ENCODE results near the gene LDLRAD4.

Gene LDLRAD4

GRCh38 chr18:13520306-13520705, 301.7 kb downstream of the LDLRAD4 start:
- DNase-seq (ENCODE audit: low read depth) = no peak

DNA sequence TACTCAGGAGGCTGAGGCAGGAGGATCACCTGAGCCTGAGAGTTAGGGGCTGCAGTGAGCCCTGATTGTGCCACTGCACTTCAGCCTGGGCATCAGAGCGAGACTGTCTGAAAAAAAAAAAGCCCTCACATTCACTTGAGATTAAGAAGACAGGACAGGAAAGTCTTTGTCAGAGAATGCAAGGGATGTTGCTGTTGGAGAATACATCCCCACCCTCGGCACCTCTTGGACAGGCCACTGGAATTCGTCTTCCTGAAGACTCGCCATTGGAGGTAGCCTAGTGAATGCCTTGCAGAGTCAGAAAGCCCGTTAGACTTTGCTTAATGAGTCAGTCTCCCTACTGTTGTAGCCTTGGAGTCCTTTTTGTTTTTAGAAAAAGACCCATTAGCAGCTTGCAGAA, 302.2 kb downstream of the LDLRAD4 start:
- no peak for DNase-seq (ENCODE audit: low read depth)

GRCh38 chr18:13521418-13521817, 302.9 kb downstream of the LDLRAD4 start:
- DNase-seq (ENCODE audit: low read depth) = no peak

- DNase-seq (ENCODE audit: low read depth) = no peak
Observed at GRCh38 chr18:13522256-13522655, 303.7 kb downstream of the LDLRAD4 start.

GRCh38 chr18:13522861-13523660, 304.5 kb downstream of the LDLRAD4 start:
- no peak for DNase-seq (ENCODE audit: low read depth)

- DNase-seq (ENCODE audit: low read depth) = no peak
Observed at GRCh38 chr18:13524054-13524453, 305.5 kb downstream of the LDLRAD4 start.

DNA sequence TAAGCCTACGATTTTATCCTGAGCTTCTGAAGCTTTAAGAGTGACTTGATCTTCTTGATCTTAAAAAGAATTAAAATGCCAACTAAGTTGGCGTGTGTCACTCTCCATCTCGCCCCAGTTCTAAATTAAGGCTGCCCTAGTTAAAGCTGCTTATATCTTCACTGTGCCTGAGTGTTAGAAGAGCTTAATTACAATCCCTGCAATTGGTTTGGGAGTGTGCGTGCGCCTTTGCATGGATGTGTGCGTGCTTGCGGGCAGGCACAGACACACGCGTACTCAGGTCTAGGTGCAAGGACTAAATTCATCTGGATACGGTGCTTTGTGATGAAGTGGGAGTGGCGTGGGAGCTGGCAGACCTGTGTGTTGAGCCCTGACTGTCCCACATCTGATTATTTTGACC, 306.3 kb downstream of the LDLRAD4 start:
- no peak for DNase-seq (ENCODE audit: low read depth)

- DNase-seq (ENCODE audit: low read depth) = no peak
Observed at GRCh38 chr18:13525381-13526029, 306.9 kb downstream of the LDLRAD4 start.

DNA sequence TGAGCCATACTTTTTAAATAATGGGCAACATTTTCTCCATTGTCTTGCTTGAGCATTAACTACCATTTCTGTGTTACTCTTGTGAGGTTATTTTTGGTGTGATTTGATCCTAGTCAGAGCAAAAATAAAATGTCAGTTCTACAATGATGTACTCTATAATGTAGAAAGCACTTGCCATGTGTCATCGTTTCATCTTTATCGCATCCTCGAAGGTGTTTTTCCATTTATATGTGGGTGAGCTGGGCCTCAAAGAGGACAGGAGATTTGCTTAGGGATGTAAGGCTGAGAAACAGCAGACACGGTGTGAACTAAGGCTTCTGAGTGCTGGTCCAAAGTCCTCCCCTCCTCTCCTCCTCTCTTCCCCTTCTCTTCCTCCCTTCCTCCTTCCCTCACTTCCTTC, 308.0 kb downstream of the LDLRAD4 start:
- no peak for DNase-seq (ENCODE audit: low read depth)

DNA sequence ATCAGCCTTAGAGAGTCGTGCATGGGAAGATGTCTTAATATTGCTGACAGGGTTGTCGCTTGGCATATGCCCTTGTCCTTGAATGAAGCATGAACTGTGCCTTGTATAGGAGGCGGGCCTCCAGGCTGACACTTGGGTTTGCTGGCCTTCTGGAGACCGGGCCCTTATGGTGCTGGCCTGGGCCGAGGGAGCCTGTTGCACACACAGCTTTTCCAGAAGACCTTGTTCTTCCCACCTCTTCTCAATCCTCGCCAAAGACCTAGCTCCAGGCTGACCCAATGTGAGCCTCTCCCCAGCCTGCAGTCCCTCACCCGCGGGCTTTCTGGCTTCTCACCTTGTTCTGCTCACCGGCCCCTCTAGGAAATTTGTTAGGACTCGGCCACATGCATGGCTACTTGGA, 308.7 kb downstream of the LDLRAD4 start:
- DNase-seq (ENCODE audit: low read depth) = no peak

GRCh38 chr18:13527730-13528129, 309.2 kb downstream of the LDLRAD4 start:
- no peak for DNase-seq (ENCODE audit: low read depth)

DNA sequence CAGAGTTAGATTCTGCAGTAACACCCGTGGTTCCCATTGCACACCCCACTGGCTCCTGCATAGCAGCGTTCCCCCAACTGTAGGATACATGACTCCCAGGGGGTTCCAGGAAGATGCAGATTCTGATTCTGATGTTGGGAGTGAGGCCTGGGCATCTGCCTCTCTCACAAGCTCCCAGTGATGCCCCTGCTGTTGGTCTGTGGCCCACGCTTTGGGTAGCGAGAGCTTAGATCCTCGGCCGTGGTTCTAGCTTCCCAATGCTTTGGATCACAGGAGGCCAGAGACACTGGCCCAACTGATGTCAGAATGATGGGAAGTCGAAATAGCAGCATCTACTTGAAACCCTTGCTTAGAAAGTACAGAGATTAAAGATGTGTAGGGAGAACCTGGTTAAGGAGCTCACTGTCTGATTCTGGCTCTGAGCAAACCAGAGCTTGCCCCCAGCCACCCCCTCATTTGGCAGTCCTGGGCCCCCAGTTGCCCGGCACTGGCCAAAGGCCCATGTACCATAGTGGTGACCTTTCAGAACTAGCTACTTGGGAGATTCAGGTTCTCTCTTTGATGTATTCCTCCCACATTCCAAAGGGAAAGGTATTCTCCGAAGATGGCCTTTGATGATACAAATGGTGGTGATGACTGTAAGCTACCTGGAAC, 310.3 kb downstream of the LDLRAD4 start:
- no peak for DNase-seq (ENCODE audit: low read depth)

DNA sequence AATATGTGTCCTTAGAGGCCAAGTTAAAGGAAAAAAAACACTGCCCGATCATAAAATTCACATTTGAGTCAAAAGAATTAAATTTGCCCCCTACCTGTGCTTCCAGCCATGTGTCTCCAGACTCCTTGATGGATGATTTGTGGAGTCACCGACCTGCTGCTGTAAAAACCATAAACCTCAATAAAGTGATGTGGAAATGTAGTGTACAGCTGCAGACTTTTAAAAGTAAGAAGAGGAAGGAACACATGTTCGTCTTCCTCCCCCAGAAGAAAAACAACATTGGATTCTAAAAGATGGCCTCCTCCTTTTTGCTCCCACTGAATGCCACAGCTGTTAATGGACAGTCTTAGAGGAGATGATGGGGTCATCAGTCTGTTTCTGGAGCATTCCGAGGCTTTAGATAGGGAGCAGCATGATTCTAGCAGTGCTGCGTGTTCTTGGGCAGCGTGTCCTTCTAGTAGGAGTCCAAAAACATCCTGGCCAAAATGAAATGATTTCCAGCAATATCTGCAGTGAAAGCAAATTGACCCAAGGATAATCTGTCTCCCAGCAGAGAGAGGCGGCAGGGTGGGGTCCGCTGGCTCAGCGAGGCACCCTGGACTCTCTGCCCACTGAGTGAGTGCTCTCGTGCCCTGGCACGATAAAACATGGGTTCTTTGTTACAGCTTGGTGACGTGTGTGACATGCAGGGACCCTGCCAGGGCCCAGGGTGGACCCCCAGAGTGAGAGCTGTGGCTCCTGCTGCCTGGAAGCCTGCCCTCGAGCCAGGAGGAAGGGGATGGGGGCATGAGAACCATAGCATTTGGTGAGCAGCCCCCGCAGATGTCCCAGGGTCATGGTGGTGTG, 311.7 kb downstream of the LDLRAD4 start:
- no peak for DNase-seq (ENCODE audit: low read depth)

GRCh38 chr18:13530879-13531387, 312.4 kb downstream of the LDLRAD4 start:
- DNase-seq (ENCODE audit: low read depth) = peak; percentile 8

- DNase-seq (ENCODE audit: low read depth) = no peak
Observed at GRCh38 chr18:13531681-13532325, 313.2 kb downstream of the LDLRAD4 start.

- DNase-seq (ENCODE audit: low read depth) = no peak
Observed at GRCh38 chr18:13532406-13533075, 314.0 kb downstream of the LDLRAD4 start.

- DNase-seq (ENCODE audit: low read depth) = no peak
Observed at GRCh38 chr18:13534631-13535030, 316.1 kb downstream of the LDLRAD4 start.

DNA sequence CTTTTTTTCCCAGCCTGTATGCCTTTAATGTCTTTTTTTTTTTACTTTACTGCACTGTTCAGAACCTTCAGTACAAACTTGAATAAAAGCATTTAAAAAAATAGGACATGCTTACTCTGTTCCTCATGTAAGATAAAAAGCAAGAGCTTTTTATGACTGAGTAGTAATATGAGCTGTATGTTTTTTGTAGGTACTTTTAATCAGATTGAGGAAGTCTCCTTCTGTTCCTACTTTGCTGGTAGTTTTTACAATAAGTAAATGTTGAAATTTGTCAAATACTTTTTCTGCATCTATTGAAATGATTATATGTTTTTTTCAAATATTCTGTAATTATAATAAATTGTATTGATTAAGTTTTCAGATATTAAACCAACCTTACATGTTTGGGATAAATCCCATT, 318.0 kb downstream of the LDLRAD4 start:
- no peak for DNase-seq (ENCODE audit: low read depth)

DNA sequence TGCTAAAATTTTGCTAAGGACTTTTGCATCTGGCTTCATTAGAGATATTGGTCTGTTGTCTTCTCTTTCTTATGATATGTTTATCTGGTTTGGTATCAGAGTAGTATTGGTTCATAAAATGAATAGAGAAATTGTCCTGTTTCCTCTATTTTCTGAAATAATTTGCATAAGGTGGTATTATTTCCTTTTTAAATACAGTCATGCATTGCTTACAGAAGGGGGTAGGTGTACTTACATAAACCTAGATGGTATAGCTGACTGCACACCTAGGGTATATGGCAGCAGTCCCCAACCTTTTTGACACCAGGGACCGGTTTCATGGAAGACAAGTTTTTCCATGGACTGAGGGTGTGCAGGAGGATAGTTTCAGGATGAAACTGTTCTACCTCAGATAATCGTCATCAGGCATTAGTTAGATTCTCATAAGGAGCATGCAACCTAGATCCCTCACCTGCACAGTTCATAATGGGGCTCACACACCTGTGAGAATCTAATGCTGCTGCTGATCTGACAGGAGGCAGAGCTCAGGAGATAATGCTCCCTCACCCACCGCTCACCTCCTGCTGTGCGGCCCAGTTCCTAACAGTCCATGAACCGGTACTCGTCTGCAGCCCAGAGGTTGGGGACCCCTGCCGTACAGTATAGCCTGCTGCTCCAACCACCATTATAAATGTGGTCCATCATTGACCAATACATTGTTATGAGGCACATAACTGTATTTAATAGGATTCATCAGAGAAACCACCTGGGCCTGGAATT, 318.6 kb downstream of the LDLRAD4 start:
- DNase-seq (ENCODE audit: low read depth) = no peak

GRCh38 chr18:13538630-13539029, 320.1 kb downstream of the LDLRAD4 start:
- DNase-seq (ENCODE audit: low read depth) = no peak
